Gastroesophageal sphincter (tissue), 3 donors: ENCODE data around the gene FUT9.

Experiments used
- CTCF ChIP-seq, 4 experiments: fragments of 200-600 bp in 2 of 4; fragments of 450-650 bp in 2 of 4; sonication (generic) in 1 of 4; IDR thresholded peaks; one replicate each; pipeline ENCODE4 v1.5.1; 2017 to 2019; ENCODE audit warnings: antibody characterized with exemption in 4 of 4, mild to moderate bottlenecking in 2 of 4, moderate library complexity in 2 of 4
- POLR2A ChIP-seq, 2 donors: fragments of 450-650 bp; IDR thresholded peaks; one replicate each; pipeline ENCODE4 v1.6.1; 2017; ENCODE audit warnings: antibody characterized with exemption in 2 of 2, mild to moderate bottlenecking in 2 of 2, moderate library complexity in 1 of 2
- POLR2AphosphoS5 ChIP-seq: sonication (generic); formaldehyde crosslinking; IDR thresholded peaks from one replicate; pipeline ENCODE4 v1.6.1; 2017; ENCODE audit warnings: antibody characterized with exemption

DNA sequence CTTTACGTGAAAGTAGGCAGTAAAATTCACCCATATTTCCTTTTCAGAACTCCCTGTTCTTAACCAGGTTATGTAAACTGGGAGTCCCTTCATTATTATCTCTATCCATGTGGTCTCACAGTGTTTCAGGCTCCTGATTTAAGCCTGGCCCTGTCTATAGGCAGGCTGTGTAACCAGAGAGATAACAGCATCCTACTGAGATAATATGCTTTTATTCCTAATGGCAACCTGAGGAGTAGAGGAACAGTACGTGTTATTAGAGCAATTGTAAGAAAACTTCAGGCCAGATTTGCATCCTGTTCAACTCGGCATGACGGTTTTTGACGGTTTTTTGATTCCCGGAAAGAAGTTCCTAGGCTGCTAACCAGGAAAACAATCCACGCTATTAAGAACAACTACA is 16.9 kb downstream of the FUT9 start:
- TF ChIP-seq CTCF (IDR thresholded peaks at IDR 0.05) (no peak), POLR2AphosphoS5 (no peak), POLR2A (IDR thresholded peaks at IDR 0.05) (no peak)
